Peyer's patch (tissue), 4 donors: ENCODE results near the gene PCYT2. TPM values are rescaled to one million over a fixed set of nuclear protein-coding genes. Genes with fewer than 3 reads are reported as not detected.

ENCODE experiments used
- DNase-seq, 3 donors: peaks; one replicate each; pipeline ENCODE4 v3.0.0-alpha.2; 2017 to 2019
- H3K27ac ChIP-seq, 4 donors: fragments of 200-600 bp; sonication (generic); one replicate each; pipeline ENCODE4 v1.5.1; 2016 to 2019
- H3K27me3 ChIP-seq, 2 donors: fragments of 200-600 bp; sonication (generic); one replicate each; pipeline ENCODE4 v1.5.1; 2019
- H3K36me3 ChIP-seq, 3 donors: fragments of 200-600 bp; sonication (generic); one replicate each; pipeline ENCODE4 v1.5.1; 2016 to 2019
- H3K4me1 ChIP-seq, 4 donors: fragments of 200-600 bp; sonication (generic); one replicate each; pipeline ENCODE4 v1.5.1; 2016 to 2019
- H3K4me3 ChIP-seq, 4 donors: fragments of 200-600 bp; sonication (generic); 1 replicate in 3 of 4; 2 replicates in 1 of 4; pipeline ENCODE4 v1.5.1; 2016 to 2019; ENCODE audit warnings: mild to moderate bottlenecking in 1 of 4
- H3K9me3 ChIP-seq, 4 donors: fragments of 200-600 bp; sonication (generic); one replicate each; pipeline ENCODE4 v1.5.1; 2016 to 2019; ENCODE audit warnings: mild to moderate bottlenecking in 1 of 4
- POLR2A ChIP-seq, 2 donors: fragments of 450-650 bp; IDR thresholded peaks; one replicate each; pipeline ENCODE4 v1.5.1; 2017; ENCODE audit warnings: antibody characterized with exemption in 2 of 2, mild to moderate bottlenecking in 2 of 2, moderate library complexity in 2 of 2
- total RNA-seq, 4 donors: library from RNA; depleted of rRNA; stranded (reverse); fragments of >200 nt; gene quantifications; one replicate each; pipeline ENCODE4 v1.1.0, GENCODE V29; 2016
- TF ChIP-seq, protein P1 (sequence below), 6 experiments: fragments of 450-650 bp in 4 of 6; fragments of 200-600 bp in 2 of 6; sonication (generic) in 1 of 6; IDR thresholded peaks; one replicate each; pipeline ENCODE4 v1.5.1; 2017 to 2019; ENCODE audit warnings: antibody characterized with exemption in 6 of 6, mild to moderate bottlenecking in 3 of 6, moderate library complexity in 1 of 6

PCYT2 gene
- total RNA-seq, 4 donors from 2014 or later, result 67.7 to 297 (median 179) TPM

DNA sequence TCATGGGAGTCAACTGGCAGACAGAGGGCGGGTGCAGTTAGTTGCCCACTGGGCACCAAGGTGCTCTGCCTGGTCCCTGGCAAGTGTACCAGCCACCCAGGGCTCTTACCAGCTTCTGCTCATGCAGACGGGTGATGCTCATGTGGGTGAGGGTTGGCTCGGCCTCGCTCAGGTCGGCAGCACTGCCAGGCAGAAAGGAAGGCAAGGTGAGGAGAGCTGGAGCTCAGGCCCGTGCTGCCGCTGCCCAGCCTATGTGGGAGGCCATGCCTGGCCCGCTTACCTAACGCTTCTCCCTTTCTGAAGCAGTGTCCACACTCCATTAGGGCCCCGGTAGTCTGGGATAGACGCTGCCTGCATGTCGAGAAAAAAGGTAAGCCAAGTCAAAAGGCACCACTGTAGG is 4.1 kb upstream of the PCYT2 start:
- Histone ChIP-seq H3K4me1 (peaks cover 6 to 34% (median 11%) of the 10 kb centered on the region in 4 donors), H3K9me3 (no peaks in the 10 kb centered on the region), H3K4me3 (no peak overlapping the region), H3K27me3 (no peaks in the 10 kb centered on the region), H3K36me3 (peaks cover 0 to 53% (median 5%) of the 10 kb centered on the region in 3 donors), H3K27ac (no peak overlapping the region)
- TF ChIP-seq, protein P1, sequence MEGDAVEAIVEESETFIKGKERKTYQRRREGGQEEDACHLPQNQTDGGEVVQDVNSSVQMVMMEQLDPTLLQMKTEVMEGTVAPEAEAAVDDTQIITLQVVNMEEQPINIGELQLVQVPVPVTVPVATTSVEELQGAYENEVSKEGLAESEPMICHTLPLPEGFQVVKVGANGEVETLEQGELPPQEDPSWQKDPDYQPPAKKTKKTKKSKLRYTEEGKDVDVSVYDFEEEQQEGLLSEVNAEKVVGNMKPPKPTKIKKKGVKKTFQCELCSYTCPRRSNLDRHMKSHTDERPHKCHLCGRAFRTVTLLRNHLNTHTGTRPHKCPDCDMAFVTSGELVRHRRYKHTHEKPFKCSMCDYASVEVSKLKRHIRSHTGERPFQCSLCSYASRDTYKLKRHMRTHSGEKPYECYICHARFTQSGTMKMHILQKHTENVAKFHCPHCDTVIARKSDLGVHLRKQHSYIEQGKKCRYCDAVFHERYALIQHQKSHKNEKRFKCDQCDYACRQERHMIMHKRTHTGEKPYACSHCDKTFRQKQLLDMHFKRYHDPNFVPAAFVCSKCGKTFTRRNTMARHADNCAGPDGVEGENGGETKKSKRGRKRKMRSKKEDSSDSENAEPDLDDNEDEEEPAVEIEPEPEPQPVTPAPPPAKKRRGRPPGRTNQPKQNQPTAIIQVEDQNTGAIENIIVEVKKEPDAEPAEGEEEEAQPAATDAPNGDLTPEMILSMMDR (IDR thresholded peaks at IDR 0.05), result no peak
- no peak for TF ChIP-seq POLR2A (IDR thresholded peaks at IDR 0.05)
- DNase-seq, result no peak

DNA sequence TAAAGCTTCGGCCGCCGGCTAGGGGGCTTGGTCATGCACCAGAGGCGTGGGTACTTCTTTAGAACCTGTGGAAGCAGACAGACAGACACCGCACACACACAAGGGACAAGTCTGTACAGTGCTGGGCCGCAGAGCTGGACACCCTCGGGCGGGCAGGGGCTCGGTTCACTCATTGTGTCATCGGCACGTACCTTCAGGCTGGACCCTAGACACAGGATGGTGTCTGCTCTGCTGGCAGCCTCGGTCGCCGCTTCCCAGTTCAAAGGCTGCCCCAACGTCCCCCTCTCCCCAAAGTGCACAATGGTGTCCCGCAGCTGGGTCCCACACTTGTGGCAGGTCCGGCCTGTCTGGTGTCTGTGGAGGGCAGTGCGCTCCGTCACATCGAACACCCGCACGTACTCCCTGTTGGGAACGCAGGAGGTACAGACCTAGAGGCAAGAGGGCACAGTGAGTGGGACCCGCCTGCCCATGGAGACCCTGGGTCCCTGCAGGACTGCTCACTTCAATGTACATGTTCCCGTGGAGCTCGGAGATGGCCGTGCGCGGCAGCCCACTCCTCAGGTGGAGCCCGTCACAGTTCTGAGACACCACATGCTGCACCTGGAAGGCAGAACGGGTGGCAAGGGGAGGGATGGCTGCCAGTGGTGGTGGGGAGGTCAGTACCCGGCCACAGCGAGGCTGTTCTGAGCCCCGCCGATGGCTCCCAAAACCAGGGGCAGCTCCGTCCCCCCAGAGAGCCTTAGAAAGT is 3.1 kb upstream of the PCYT2 start:
- no peak overlapping the region for H3K27ac ChIP-seq
- peaks cover 0 to 44% (median 5%) of the 10 kb centered on the region in 3 donors for H3K36me3 ChIP-seq
- no peak for TF ChIP-seq POLR2A (IDR thresholded peaks at IDR 0.05)
- TF ChIP-seq, protein P1 (IDR thresholded peaks at IDR 0.05), result no peak
- H3K9me3 ChIP-seq, result no peaks in the 10 kb centered on the region
- no peaks in the 10 kb centered on the region for H3K27me3 ChIP-seq
- no peak overlapping the region for H3K4me3 ChIP-seq
- DNase-seq, result no peak
- peaks cover 11 to 32% (median 13%) of the 10 kb centered on the region in 4 donors for H3K4me1 ChIP-seq

DNA sequence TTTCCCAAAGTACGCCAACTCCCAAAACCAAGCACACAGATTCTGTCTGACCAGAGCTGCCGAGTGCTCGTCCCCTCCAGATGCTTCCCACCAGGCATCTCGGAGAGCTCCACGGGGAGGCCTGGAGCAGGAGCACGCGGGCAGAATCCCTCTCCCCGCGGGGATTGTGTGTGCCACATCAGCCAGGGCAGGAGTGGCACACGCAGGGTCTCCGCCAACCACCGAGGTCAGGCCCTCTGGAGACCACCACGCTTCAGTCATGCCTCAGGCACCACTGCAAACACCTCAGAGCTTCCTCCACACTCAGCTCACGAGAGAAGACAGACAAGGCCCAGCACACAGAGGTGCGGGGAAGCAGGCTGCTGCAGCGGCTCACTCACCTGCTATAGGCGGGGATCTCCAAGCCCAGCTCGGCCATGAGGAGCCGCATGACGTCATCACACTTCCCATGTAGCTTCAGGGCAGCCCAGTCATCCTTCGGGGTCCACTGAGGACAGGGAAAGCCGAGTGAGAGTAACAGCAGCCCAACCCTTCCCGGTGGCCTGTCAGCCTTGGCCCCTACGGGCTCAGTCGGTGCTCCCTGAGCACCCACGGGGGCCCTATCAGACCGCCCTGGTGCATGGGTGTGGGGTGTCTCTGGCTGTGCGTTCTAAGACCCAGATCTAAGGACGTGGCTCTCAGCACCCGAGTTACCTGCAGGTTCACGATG is 2.3 kb upstream of the PCYT2 start:
- Histone ChIP-seq H3K27ac (no peak overlapping the region), H3K9me3 (no peaks in the 10 kb centered on the region), H3K27me3 (no peaks in the 10 kb centered on the region), H3K4me1 (peaks cover 10 to 27% (median 13%) of the 10 kb centered on the region in 4 donors), H3K36me3 (peaks cover 0 to 51% (median 5%) of the 10 kb centered on the region in 3 donors), H3K4me3 (no peak overlapping the region)
- DNase-seq, result no peak
- TF ChIP-seq, protein P1 (IDR thresholded peaks at IDR 0.05), result no peak
- no peak for TF ChIP-seq POLR2A (IDR thresholded peaks at IDR 0.05)

DNA sequence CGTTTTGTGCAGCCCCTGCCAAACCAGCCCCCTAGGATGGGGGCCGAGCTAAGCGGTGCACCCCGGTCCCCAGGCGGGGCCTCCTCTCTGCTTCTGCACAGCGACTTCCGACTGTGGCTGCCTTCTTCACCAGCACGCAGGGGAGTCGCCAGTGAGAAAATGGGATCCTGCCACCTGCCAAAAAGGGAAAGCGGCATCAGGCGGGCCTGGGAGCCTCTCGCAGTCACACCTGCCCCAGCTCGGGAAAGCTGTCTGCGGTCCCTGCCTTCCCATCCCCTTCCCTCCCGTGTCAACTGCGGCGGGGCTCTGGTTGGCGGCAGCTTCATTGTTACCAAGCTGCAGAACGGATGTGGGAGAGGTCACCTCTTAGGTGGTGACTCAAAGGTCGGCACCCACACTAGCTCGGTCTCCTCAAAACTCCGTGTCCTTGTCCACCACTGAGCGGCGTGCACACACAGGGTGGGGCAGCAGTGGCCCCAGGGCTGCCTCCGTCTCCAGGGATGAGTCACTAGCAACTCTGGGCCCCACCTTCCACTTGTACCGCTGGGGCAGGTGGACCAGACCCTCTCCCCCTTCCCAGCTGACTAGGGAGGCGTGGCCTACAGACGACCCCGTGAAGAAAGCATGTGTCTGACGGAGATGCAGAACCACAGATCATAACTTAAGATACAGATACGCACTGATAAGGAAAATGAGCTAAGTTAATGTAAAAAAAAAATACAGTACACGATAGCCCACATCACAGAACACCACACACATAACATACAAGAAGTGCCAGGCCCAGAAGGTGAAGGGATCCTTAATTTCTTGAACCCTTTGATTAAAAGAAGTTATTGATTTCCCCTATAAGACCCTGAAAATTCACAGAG is 1.5 kb upstream of the PCYT2 start:
- Histone ChIP-seq H3K4me1 (peaks cover 6 to 22% (median 8%) of the 10 kb centered on the region in 4 donors), H3K9me3 (no peaks in the 10 kb centered on the region), H3K27me3 (no peaks in the 10 kb centered on the region), H3K27ac (no peak overlapping the region), H3K36me3 (peaks cover 0 to 60% (median 5%) of the 10 kb centered on the region in 3 donors), H3K4me3 (no peak overlapping the region)
- no peak for DNase-seq
- TF ChIP-seq, protein P1 (IDR thresholded peaks at IDR 0.05), result no peak
- no peak for TF ChIP-seq POLR2A (IDR thresholded peaks at IDR 0.05)

DNA sequence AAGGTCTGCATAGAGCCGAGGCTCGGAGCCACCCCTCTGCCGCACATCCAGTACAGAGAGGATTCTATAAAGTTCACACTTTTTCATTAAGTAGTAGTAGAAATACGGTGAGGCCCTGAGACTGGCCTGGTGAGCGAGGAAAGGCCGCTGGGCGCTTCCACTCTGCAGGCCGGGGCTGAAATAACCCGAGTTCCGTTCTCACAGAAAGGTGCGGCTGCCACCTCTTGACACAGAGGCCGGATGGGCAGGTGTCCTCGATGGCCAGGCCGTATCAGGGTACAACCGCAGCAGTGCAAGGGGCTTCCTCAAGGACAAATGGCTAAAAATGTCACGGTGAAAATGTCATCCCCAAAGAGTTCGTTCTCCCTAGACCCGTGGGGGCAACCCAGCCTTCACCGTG is 770 bp upstream of the PCYT2 start:
- no peak for TF ChIP-seq POLR2A (IDR thresholded peaks at IDR 0.05)
- TF ChIP-seq, protein P1 (IDR thresholded peaks at IDR 0.05), result no peak
- H3K27me3 ChIP-seq, result no peaks in the 10 kb centered on the region
- peaks cover 0 to 67% (median 5%) of the 10 kb centered on the region in 3 donors for H3K36me3 ChIP-seq
- H3K4me3 ChIP-seq, result peak overlapping the region in 1 of 4 donors; percentile 83
- peaks cover 4 to 17% (median 8%) of the 10 kb centered on the region in 4 donors for H3K4me1 ChIP-seq
- DNase-seq, result no peak
- peak overlapping the region in 3 of 4 donors; percentile 4 to 36 (median 24) for H3K27ac ChIP-seq
- no peaks in the 10 kb centered on the region for H3K9me3 ChIP-seq
